Measurements from ENCODE around the gene ALPK1.
"Not testable (repeated sequence)": the region's sequence is repeated elsewhere in the genome, so short reads cannot be mapped to it uniquely, and the experiment has no call there.

Gene ALPK1

DNA sequence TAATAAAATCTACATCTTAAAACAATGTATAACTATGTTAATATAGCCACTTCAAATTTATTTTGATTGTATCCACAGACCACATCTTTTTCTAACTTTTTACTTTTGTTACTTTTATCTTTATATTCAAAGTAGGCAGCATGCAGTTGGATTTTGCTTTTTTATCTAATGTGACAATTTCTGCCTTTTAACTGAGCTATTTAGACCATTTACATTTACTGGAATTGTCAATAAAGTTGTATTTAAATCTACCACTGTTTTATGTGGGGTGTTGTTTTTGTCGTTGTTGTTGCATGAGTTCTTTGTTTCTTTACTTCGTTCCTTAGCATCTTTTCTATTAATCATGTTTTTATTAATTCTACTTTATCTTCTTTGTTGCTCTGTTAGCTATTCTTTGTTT, 176.8 kb downstream of the ALPK1 start:
- no peak for DNase-seq

- no peak for DNase-seq
These were observed 188.8 kb downstream of the ALPK1 start for GRCh38 chr4:112485930-112486329.

DNA sequence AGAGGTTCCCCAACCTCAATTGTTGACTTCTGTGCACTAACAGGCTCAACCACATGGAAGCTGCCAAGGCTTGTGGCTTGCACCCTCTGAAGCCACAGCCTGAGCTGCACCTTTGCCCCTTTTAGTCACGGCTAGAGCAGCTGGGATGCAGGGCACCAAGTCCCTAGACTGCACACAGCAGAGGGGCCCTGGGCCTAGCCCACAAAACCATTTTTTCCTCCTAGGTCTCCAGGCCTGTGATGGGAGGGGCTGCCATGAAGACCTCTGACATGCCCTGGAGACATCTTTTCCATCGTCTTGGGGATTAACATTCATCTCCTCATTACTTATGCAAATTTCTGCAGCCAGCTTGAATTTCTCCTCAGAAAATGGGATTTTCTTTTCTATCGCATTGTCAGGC, 193.6 kb downstream of the ALPK1 start:
- DNase-seq, result not testable (repeated sequence)

Measured in NCI-H187 treated with DMSO at 0.1 percent for 48 hours (cell line).